ENCODE results near the gene PIEZO2.

GRCh38 chr18:10926621-10927161, 222.7 kb downstream of the PIEZO2 start:
- TF ChIP-seq ZFX (IDR thresholded peaks at IDR 0.05) = no peak
- no peak for TF ChIP-seq CTCF (conservative IDR thresholded peaks at IDR 0.05)

Measured in C4-2B (cell line).